ENCODE measurements around the gene S100A7A. TPM values are rescaled to one million over a fixed set of nuclear protein-coding genes. Genes with fewer than 3 reads are reported as not detected.

S100A7A gene
- total and polyA plus RNA-seq, 10 of the 15 experiments (the other 5 are each of a cell fraction or from before 2014, with no cell fraction given), result not detected

- Histone ChIP-seq H3K4me3 (no peak overlapping the region), H3K36me3 (ENCODE audit: control insufficient read depth in 2 of 2, insufficient read depth in 2 of 2, low read length in 1 of 2) (no peaks in the 10 kb centered on the region), H2AFZ (ENCODE audit: control insufficient read depth, low read depth, low read length) (no peak overlapping the region), H4K20me1 (ENCODE audit: control insufficient read depth, insufficient read depth) (no peaks in the 10 kb centered on the region), H3K27ac (ENCODE audit: control insufficient read depth, insufficient read depth) (no peak overlapping the region), H3K4me2 (ENCODE audit: control insufficient read depth, insufficient read depth) (no peak overlapping the region), H3K4me1 (ENCODE audit: control insufficient read depth, insufficient read depth, low read length) (no peaks in the 10 kb centered on the region), H3K79me2 (ENCODE audit: control insufficient read depth, insufficient read depth, low read length) (no peaks in the 10 kb centered on the region), H3K9me3 (replicated peaks; ENCODE audit: control insufficient read depth, insufficient read depth, low read length) (no peaks in the 10 kb centered on the region), H3K9ac (ENCODE audit: control insufficient read depth, insufficient read depth, low read length) (no peak overlapping the region), H3K27me3 (replicated peaks in 1 of 2; ENCODE audit: control insufficient read depth in 2 of 2, insufficient read depth in 2 of 2, low read length in 1 of 2) (peaks cover 0 to 2% of the 10 kb centered on the region in 2 experiments; a peak in 1 of 4 replicates)
- in situ Hi-C loops (cut with MboI) (no loop called here), intact Hi-C loops (cut with micrococcal nuclease; ENCODE audit: unreplicated experiment) (loop anchor here (1.0 to 5.0 kb wide), 2 partner anchors 49 to 93 kb away; no protein-coding TSS in a partner anchor)
- ChIA-PET SMC1A (ENCODE audit: uncharacterized antibody, unreplicated experiment) (interaction anchor here (0.6 to 1.5 kb wide), 3 partner anchors 50 to 300 kb away, joined by 3 to 4 read pairs (median 4); no protein-coding TSS in a partner anchor), RAD21 (ENCODE audit: unreplicated experiment) (interaction anchor here (0.6 to 1.0 kb wide), 2 partner anchors 49 to 52 kb away, joined by 3 to 5 read pairs; no protein-coding TSS in a partner anchor), CTCF (interaction anchor here (1.2 to 6.8 kb wide), 8 partner anchors 8 to 116 kb away, joined by 3 to 44 read pairs (median 4); partner anchors contain the start of gene PGLYRP4), POLR2A (no interaction called here)
- WGBS (ENCODE audit: insufficient coverage, insufficient replicate concordance, low lambda C conversion rate, missing lambda C conversion rate), result 50% methylated on average over 7 of the region's 7 CpGs
- FAIRE-seq (no peak), DNase-seq (ENCODE audit: low read depth, low spot score) (no peak), ATAC-seq (no peak)
- TF ChIP-seq EP300 (IDR thresholded peaks at IDR 0.05; ENCODE audit: borderline replicate concordance in 1 of 2, control insufficient read depth in 1 of 2, low read depth in 2 of 2, low read length in 2 of 2) (no peak), TARDBP (IDR thresholded peaks at IDR 0.05; ENCODE audit: borderline replicate concordance) (no peak), CHD2 (IDR thresholded peaks at IDR 0.05; ENCODE audit: borderline replicate concordance, low read depth, low read length) (no peak), ETV6 (conservative IDR thresholded peaks at IDR 0.05 in 1 of 2, IDR thresholded peaks at IDR 0.05 in 1 of 2; ENCODE audit: borderline replicate concordance in 1 of 2, low read depth in 1 of 2) (no peak), PRDM15 (CRISPR knock-in tag; IDR thresholded peaks at IDR 0.05) (no peak), NFXL1 (IDR thresholded peaks at IDR 0.05; ENCODE audit: borderline replicate concordance) (no peak), TCF12 (IDR thresholded peaks at IDR 0.05; ENCODE audit: low read depth, low read length) (no peak), ESRRA (IDR thresholded peaks at IDR 0.05; ENCODE audit: low read length) (no peak), NR2F1 (conservative IDR thresholded peaks at IDR 0.05) (no peak), SMAD1 (IDR thresholded peaks at IDR 0.05; ENCODE audit: low read depth, partially characterized antibody) (no peak), ATF2 (IDR thresholded peaks at IDR 0.05; ENCODE audit: low read length) (no peak)
- BruUV-seq (replicated peaks), result no TSS peak
Measured at GRCh38 chr1:153404086-153404635, 12.2 kb upstream of the S100A7A start.

Measured in GM12878 (cell line).